Neural crest cell (in vitro differentiated cells): Measurements from ENCODE around the gene AP4S1. TPM values are rescaled to one million over a fixed set of nuclear protein-coding genes. Genes with fewer than 3 reads are reported as not detected.
"Not testable (repeated sequence)": the region's sequence is repeated elsewhere in the genome, so short reads cannot be mapped to it uniquely, and the experiment has no call there.

ENCODE experiments used
- DNase-seq: peaks from one replicate; pipeline ENCODE4 v3.0.0; 2021; ENCODE audit warnings: low read depth, mixed read lengths, low spot score
- H3K27ac Mint-ChIP-seq: one replicate; pipeline ENCODE4 v1.8.0; 2021; ENCODE audit warnings: mild to moderate bottlenecking, mixed read lengths; ENCODE audit not compliant: unreplicated experiment
- H3K27me3 Mint-ChIP-seq: 2 replicates; pipeline ENCODE4 v1.8.0; 2021; ENCODE audit warnings: low read depth, mild to moderate bottlenecking, mixed read lengths
- H3K36me3 Mint-ChIP-seq: 2 replicates; pipeline ENCODE4 v1.8.0; 2021; ENCODE audit warnings: low read depth, mild to moderate bottlenecking, mixed read lengths
- H3K4me1 Mint-ChIP-seq: 2 replicates; pipeline ENCODE4 v1.8.0; 2021; ENCODE audit warnings: mixed read lengths
- H3K4me3 Mint-ChIP-seq: one replicate; pipeline ENCODE4 v1.8.0; 2021; ENCODE audit warnings: mild to moderate bottlenecking, mixed read lengths
- H3K9me3 Mint-ChIP-seq: 2 replicates; pipeline ENCODE4 v1.8.0; 2021; ENCODE audit warnings: mixed read lengths
- CTCF ChIP-seq: fragments of 200-600 bp; sonication (generic); conservative IDR thresholded peaks from 2 replicates; pipeline ENCODE4 v1.5.0; 2021; ENCODE audit warnings: antibody characterized with exemption, mild to moderate bottlenecking
- total RNA-seq: library from RNA; stranded (reverse); gene quantifications from 2 replicates; pipeline ENCODE4 v1.2.1, GENCODE V29; 2021

AP4S1 gene
- total RNA-seq, 1 donor from 2014 or later = 8.0 TPM

DNA sequence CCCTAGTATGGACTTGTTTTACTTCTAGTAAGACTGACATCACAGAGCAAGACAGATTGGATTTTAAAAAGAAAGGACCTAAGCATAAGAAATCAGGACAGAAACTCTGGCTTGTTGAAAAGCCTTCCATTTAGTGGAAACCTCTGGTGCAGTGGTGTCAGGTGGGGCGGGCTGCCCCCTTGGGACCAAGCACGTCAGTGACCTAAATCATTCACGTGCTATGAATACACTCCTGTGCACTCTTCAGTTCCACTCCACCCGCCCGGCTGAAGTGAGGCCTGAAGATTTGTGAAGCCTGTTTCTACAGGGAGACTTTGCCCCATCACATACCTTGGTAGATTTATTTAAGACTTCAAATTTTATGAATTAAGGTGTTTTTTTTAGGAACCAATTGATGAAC is 58.9 kb downstream of the AP4S1 start:
- Mint-ChIP-seq H3K9me3 (no peaks in the 10 kb centered on the region), H3K27me3 (no peaks in the 10 kb centered on the region), H3K27ac (no peak overlapping the region), H3K36me3 (no peaks in the 10 kb centered on the region), H3K4me3 (no peak overlapping the region), H3K4me1 (no peaks in the 10 kb centered on the region)
- no peak for TF ChIP-seq CTCF
- no peak for DNase-seq

DNA sequence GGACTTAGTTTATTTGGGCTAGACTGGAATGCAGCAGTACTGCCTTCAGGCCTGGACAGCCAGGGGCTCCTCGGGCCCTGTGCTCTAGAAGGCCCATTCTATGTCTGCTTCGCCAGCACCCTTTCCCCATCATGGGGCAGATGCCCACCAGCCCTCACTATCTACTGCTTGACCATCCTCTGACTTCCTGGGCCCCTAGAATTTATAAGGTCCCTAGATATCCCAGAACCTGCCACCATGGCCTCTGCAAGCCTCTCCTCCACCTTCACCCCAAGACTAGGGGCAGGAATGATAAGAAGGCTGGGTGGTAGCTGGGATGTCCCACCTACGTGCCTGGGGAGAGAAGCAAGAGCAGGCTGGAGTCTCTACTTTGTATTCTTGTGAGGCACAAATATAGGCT is 59.6 kb downstream of the AP4S1 start:
- H3K4me3 Mint-ChIP-seq = no peak overlapping the region
- H3K27ac Mint-ChIP-seq = no peak overlapping the region
- no peaks in the 10 kb centered on the region for H3K9me3 Mint-ChIP-seq

DNA sequence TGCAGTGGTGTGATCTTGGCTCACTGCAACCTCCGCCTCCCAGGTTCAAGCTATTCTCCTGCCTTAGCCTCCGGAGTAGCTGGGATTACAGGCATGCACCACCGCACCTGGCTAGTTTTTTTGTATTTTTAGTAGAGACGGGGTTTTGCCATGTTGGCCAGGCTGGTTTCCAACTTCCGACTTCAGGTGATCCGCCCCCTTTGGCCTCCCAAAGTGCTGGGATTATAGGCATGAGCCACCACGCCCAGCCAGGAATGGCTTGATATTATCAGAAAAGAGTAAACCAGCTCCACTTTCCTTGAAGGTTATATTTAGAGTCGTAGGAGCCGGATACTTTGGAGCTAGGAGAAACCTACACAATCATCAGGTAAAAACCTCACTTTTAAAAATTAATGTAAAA is 61.0 kb downstream of the AP4S1 start:
- H3K4me1 Mint-ChIP-seq, H3K4me3 Mint-ChIP-seq, DNase-seq, H3K27ac Mint-ChIP-seq, H3K9me3 Mint-ChIP-seq, H3K27me3 Mint-ChIP-seq, H3K36me3 Mint-ChIP-seq: not testable (repeated sequence)

More for the DNA sequence above, 59.6 kb downstream of the AP4S1 start:
- no peaks in the 10 kb centered on the region for H3K27me3 Mint-ChIP-seq
- no peaks in the 10 kb centered on the region for H3K4me1 Mint-ChIP-seq
- TF ChIP-seq CTCF = no peak
- no peak for DNase-seq
- no peaks in the 10 kb centered on the region for H3K36me3 Mint-ChIP-seq

- H3K27ac Mint-ChIP-seq = no peak overlapping the region
- no peak for DNase-seq
- H3K27me3 Mint-ChIP-seq = no peaks in the 10 kb centered on the region
- no peaks in the 10 kb centered on the region for H3K36me3 Mint-ChIP-seq
- no peak for TF ChIP-seq CTCF
- peaks cover 3% of the 10 kb centered on the region for H3K4me1 Mint-ChIP-seq
- H3K4me3 Mint-ChIP-seq = no peak overlapping the region
- no peaks in the 10 kb centered on the region for H3K9me3 Mint-ChIP-seq
Measured at GRCh38 chr14:31090883-31091764, 65.7 kb downstream of the AP4S1 start.

- no peak for TF ChIP-seq CTCF
- Mint-ChIP-seq H3K4me1 (peaks cover 3% of the 10 kb centered on the region), H3K9me3 (no peaks in the 10 kb centered on the region), H3K4me3 (no peak overlapping the region), H3K27ac (no peak overlapping the region), H3K27me3 (no peaks in the 10 kb centered on the region), H3K36me3 (peaks cover 3% of the 10 kb centered on the region)
- DNase-seq = no peak
Measured at GRCh38 chr14:31092160-31092708, 66.8 kb downstream of the AP4S1 start.

DNA sequence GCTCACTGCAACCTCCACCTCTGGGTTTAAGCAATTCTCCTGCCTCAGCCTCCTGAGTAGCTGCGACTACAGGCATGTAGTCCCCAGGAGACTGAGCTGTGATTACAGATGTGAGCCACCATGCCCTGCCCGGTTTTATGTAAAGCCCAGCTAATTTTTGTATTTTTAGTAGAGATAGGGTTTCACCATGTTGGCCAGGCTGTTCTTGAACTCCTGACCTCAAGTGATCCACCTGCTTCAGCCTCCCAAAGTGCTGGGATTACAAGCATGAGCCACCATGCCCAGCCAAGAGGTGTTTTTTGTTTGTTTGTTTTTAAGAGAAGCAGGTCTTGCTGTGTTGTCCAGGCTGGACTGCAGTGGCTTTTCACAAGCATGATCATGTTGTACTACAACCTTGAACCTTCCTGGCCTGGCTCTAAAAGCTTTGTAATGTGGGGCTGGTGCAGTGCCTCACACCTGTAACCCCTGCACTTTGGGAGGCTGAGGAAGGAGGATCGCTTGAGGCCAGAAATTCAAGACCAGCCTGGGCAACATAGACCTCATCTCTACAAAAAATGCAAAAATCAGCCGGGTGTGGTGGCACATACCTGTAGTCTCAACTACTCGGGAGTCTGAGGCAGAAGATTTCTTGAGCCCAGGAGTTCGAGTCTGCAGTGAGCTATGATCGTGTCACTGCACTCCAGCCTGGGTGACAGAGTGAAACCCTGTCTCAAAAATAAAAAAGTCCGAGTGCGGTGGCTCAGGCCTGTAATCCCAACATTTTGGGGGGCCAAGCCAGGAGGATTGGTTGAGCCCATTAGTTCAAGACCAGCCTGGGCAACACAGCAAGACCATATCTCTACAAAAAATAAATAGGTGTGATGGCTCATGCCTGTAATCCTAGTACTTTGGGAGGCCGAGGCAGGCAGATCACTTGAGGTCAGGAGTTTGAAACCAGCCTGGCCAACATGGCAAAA is 68.7 kb downstream of the AP4S1 start:
- not testable (repeated sequence) for DNase-seq, H3K9me3 Mint-ChIP-seq, H3K4me1 Mint-ChIP-seq, H3K27ac Mint-ChIP-seq, H3K27me3 Mint-ChIP-seq, H3K4me3 Mint-ChIP-seq
- H3K36me3 Mint-ChIP-seq = peaks cover 10% of the 10 kb centered on the region

DNA sequence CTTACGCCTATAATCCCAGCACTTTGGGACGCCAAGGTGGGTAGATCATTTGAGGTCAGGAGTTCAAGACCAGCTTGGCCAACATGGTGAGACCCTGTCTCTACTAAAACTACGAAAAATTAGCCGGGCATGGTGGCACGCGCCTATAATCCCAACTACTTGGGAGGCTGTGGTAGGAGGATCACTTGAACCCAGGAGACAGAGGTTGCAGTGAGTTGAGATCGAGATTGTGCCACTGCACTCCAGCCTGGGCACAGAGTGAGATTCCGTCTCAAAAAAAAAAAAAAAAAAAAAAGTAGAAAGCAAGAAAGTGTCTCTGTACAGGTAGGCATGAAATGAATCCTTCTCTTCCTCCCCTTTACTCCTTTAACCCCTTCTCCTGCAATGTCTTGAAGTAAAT is 70.4 kb downstream of the AP4S1 start:
- H3K4me3 Mint-ChIP-seq, DNase-seq, H3K9me3 Mint-ChIP-seq, H3K27ac Mint-ChIP-seq, H3K27me3 Mint-ChIP-seq, H3K4me1 Mint-ChIP-seq: not testable (repeated sequence)
- H3K36me3 Mint-ChIP-seq = peaks cover 12% of the 10 kb centered on the region
